GM10248 (cell line): ENCODE data around the gene ALDH3A1.

Experiments
- CTCF ChIA-PET: fragments of 300-600 bp; sonication (Branson Sonifier 250); formaldehyde crosslinking; extraction: SDS; loops from one replicate; lab custom pipeline; 2021; ENCODE audit warnings: antibody characterized with exemption; lab: Yijun Ruan, JAX
- POLR2A ChIA-PET: fragments of 350-650 bp; sonication (Branson Sonifier 250); formaldehyde crosslinking; extraction: SDS; loops from one replicate; lab custom pipeline; 2020; ENCODE audit warnings: antibody characterized with exemption; lab: Yijun Ruan, JAX
- DNase-seq: peaks from one replicate; pipeline ENCODE4 v3.0.0; 2012; ENCODE audit errors: extremely low spot score
- TF ChIP-seq, protein P1 (sequence below): IDR thresholded peaks from 2 replicates; pipeline ENCODE4 v1.5.1; 2012; ENCODE audit warnings: mild to moderate bottlenecking, low read depth; ENCODE audit errors: extremely low read depth, missing control alignments, control extremely low read depth

Gene ALDH3A1

DNA sequence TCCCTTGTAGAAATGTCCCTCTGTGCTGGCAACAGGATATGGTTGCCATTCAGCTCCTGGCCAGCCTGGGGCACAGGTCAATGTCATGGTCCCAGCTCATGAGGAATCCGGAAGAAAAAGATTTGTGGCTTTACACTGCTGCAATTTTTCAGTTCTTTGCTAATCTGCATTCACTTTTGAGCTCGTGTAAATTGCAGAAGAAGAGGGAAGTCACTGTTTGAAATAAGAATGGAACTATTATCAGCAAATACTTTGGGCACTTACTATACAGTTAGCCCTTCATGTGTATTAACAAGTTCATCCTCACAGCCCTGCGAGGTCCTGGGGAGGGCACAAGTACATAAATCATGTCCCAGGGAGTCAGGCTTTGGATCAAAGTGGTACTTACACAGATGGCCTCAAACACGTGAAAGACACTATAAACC lies 45.9 kb downstream of the ALDH3A1 start:
- no peak for DNase-seq
- TF ChIP-seq, protein P1, sequence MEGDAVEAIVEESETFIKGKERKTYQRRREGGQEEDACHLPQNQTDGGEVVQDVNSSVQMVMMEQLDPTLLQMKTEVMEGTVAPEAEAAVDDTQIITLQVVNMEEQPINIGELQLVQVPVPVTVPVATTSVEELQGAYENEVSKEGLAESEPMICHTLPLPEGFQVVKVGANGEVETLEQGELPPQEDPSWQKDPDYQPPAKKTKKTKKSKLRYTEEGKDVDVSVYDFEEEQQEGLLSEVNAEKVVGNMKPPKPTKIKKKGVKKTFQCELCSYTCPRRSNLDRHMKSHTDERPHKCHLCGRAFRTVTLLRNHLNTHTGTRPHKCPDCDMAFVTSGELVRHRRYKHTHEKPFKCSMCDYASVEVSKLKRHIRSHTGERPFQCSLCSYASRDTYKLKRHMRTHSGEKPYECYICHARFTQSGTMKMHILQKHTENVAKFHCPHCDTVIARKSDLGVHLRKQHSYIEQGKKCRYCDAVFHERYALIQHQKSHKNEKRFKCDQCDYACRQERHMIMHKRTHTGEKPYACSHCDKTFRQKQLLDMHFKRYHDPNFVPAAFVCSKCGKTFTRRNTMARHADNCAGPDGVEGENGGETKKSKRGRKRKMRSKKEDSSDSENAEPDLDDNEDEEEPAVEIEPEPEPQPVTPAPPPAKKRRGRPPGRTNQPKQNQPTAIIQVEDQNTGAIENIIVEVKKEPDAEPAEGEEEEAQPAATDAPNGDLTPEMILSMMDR = no peak
- CTCF ChIA-PET = interaction anchor here (0.9 to 2.6 kb wide), 3 partner anchors 9 to 29 kb away, joined by 3 to 7 read pairs (median 4); no protein-coding TSS in a partner anchor
- POLR2A ChIA-PET = no interaction called here
